CD14-positive monocyte (primary cell): ENCODE results near the gene FBXO8. TPM values are rescaled to one million over a fixed set of nuclear protein-coding genes. Genes with fewer than 3 reads are reported as not detected.
"Not testable (repeated sequence)": the region's sequence is repeated elsewhere in the genome, so short reads cannot be mapped to it uniquely, and the experiment has no call there.

Source experiments
- DNase-seq, 3 donors: peaks; one replicate each; pipeline ENCODE4 v3.0.0-alpha.2; 2011 to 2022
- H2AFZ ChIP-seq: 2 replicates; pipeline ENCODE4 v1.6.0; 2012; ENCODE audit warnings: mild to moderate bottlenecking, low read depth, low read length, inconsistent platforms; ENCODE audit not compliant: insufficient read depth, poor library complexity, severe bottlenecking
- H3K27ac ChIP-seq, 2 donors: 1 replicate in 1 of 2; 2 replicates in 1 of 2; pipeline ENCODE4 v1.5.1; 2012 to 2013; ENCODE audit warnings: low read length in 2 of 2, control low read depth in 1 of 2, inconsistent platforms in 1 of 2, low read depth in 1 of 2, mild to moderate bottlenecking in 1 of 2
- H3K27me3 ChIP-seq, 2 donors: one replicate each; pipeline versions ENCODE4 v1.6.0 to v1.6.1; 2011 to 2013; ENCODE audit warnings: low read length in 2 of 2; ENCODE audit not compliant: control insufficient read depth in 2 of 2, insufficient read depth in 2 of 2
- H3K36me3 ChIP-seq, 2 donors: replicated peaks in 1 of 2; 1 replicate in 1 of 2; 2 replicates in 1 of 2; pipeline versions ENCODE4 v1.5.1 to v1.6.1; 2012 to 2013; ENCODE audit warnings: low read length in 2 of 2, control low read depth in 1 of 2, inconsistent platforms in 1 of 2, mild to moderate bottlenecking in 1 of 2; ENCODE audit not compliant: insufficient read depth in 2 of 2, control insufficient read depth in 1 of 2
- H3K4me1 ChIP-seq, 2 donors: 1 replicate in 1 of 2; 2 replicates in 1 of 2; pipeline versions ENCODE4 v1.5.1 to v1.6.1; 2012 to 2013; ENCODE audit warnings: low read length in 2 of 2, control low read depth in 1 of 2, inconsistent platforms in 1 of 2, mild to moderate bottlenecking in 1 of 2, moderate library complexity in 1 of 2; ENCODE audit not compliant: insufficient read depth in 2 of 2, control insufficient read depth in 1 of 2
- H3K4me2 ChIP-seq: replicated peaks from 2 replicates; pipeline ENCODE3; 2012; ENCODE audit warnings: low read length, moderate library complexity, mild to moderate bottlenecking; ENCODE audit not compliant: poor library complexity, severe bottlenecking; ENCODE audit errors: extremely low read depth
- H3K4me3 ChIP-seq, 3 experiments: fragments of 200-600 bp in 1 of 3; sonication (generic) in 1 of 3; replicated peaks in 1 of 3; 1 replicate in 2 of 3; 2 replicates in 1 of 3; pipeline ENCODE4 v1.5.1; 2011 to 2013; ENCODE audit warnings: low read length in 3 of 3, mild to moderate bottlenecking in 3 of 3, control low read depth in 2 of 3, low read depth in 2 of 3, inconsistent platforms in 1 of 3, moderate library complexity in 1 of 3
- H3K79me2 ChIP-seq: 2 replicates; pipeline ENCODE4 v1.6.0; 2012; ENCODE audit warnings: mild to moderate bottlenecking, control low read depth, inconsistent platforms, low read length, moderate library complexity; ENCODE audit not compliant: insufficient read depth
- H3K9ac ChIP-seq: 2 replicates; pipeline ENCODE4 v1.6.0; 2017; ENCODE audit warnings: low read length, mild to moderate bottlenecking; ENCODE audit not compliant: insufficient read depth, poor library complexity, severe bottlenecking
- H3K9me3 ChIP-seq, 2 donors: replicated peaks in 1 of 2; 1 replicate in 1 of 2; 2 replicates in 1 of 2; pipeline versions ENCODE4 v1.5.1 to v1.6.1; 2012 to 2013; ENCODE audit warnings: low read length in 2 of 2, control low read depth in 1 of 2; ENCODE audit not compliant: control insufficient read depth in 1 of 2, insufficient read depth in 1 of 2
- H4K20me1 ChIP-seq: 2 replicates; pipeline ENCODE4 v1.6.0; 2012; ENCODE audit warnings: mild to moderate bottlenecking, low read length, control low read depth, moderate library complexity; ENCODE audit not compliant: insufficient read depth
- H3K27ac Mint-ChIP-seq, 7 donors: one replicate each; pipeline ENCODE4 v1.8.0; 2020; ENCODE audit warnings: mild to moderate bottlenecking in 7 of 7, mixed read lengths in 7 of 7, moderate library complexity in 6 of 7, inconsistent platforms in 2 of 7
- H3K27me3 Mint-ChIP-seq, 3 donors: one replicate each; pipeline ENCODE4 v1.8.0; 2021 to 2022; ENCODE audit warnings: low read depth in 3 of 3, mild to moderate bottlenecking in 3 of 3, mixed read lengths in 3 of 3, moderate library complexity in 3 of 3, inconsistent platforms in 1 of 3
- H3K36me3 Mint-ChIP-seq, 2 donors: one replicate each; pipeline ENCODE4 v1.8.0; 2020; ENCODE audit warnings: mixed read lengths in 2 of 2, inconsistent platforms in 1 of 2, mild to moderate bottlenecking in 1 of 2
- H3K4me1 Mint-ChIP-seq: one replicate; pipeline ENCODE4 v1.8.0; 2020; ENCODE audit warnings: mild to moderate bottlenecking, mixed read lengths
- H3K4me3 Mint-ChIP-seq, 2 donors: one replicate each; pipeline ENCODE4 v1.8.0; 2020; ENCODE audit warnings: mild to moderate bottlenecking in 2 of 2, mixed read lengths in 2 of 2, moderate library complexity in 1 of 2
- H3K9me3 Mint-ChIP-seq, 7 donors: one replicate each; pipeline ENCODE4 v1.8.0; 2020 to 2022; ENCODE audit warnings: mixed read lengths in 7 of 7, mild to moderate bottlenecking in 6 of 7, moderate library complexity in 6 of 7, inconsistent platforms in 2 of 7
- WGBS: methylation state at CpG from one replicate; pipeline ENCODE4 v1.1.5; 2013; ENCODE audit warnings: missing lambda C conversion rate; ENCODE audit not compliant: insufficient coverage; 5-methylcytosine and 5-hydroxymethylcytosine counted together
- intact Hi-C, 2 donors: fragments of 100-400 bp; cut with micrococcal nuclease; formaldehyde crosslinking; loops; one replicate each; pipeline versions ENCODE4 v1.15.0 to v1.15.1; 2023
- polyA plus RNA-seq, 3 donors: library from polyadenylated mRNA; depleted of rRNA in 1 of 3; unstranded in 2 of 3; stranded (reverse) in 1 of 3; fragments of 300-500 nt in 2 of 3; fragments of >200 nt in 1 of 3; fragmentation: Illumina TruSeq in 2 of 3; gene quantifications; 1 replicate in 2 of 3; 2 replicates in 1 of 3; pipeline ENCODE4 v1.2.3, GENCODE V29; 2012 to 2021
- TF ChIP-seq, protein P1 (sequence below): fragments of 200-600 bp; IDR thresholded peaks from one replicate; pipeline ENCODE4 v1.8.0; 2022; ENCODE audit warnings: antibody characterized with exemption, mild to moderate bottlenecking

Gene FBXO8
- polyA plus RNA-seq, 3 donors: 3.9 to 6.5 (median 5.4) TPM

DNA sequence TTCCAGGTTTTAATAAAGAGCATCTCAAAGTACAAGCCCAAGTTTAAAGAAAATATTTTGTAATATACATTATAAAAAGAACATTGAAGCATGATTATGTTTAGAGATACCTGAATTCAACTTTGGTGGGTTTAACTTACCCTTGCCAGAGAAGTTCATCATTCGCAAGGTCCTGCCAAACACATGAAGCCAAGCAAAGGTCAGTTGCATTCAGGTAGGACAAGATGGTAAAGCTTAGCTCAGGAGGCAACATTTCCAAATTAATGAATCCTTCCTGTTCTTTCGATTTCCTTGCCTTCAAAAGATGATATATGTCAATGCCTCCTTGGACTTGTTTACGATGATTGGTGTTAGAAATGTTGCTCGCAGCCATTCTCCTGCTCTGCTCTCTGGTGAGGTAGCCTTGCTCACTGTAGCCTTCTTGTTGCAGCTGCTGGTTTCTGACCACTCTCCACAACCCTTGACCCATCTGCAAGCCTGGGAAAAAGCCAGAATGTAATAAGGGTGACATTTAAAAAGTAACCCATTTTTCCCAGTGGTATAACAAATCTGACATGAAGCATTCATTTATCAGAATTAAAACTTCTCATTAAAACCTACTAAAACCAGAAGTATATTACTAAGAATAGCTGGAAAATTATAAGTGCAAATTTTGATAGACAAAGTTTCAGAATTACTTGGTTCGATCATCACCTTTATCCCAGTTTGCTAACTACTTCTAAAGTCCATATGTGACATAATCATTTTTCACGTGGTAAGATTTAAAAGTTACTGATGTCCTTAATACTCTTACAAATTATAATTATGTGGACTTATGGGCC, 20.6 kb downstream of the FBXO8 start:
- Histone ChIP-seq H4K20me1 (peaks cover 24% of the 10 kb centered on the region), H2AFZ (no peak overlapping the region), H3K9me3 (no peaks in the 10 kb centered on the region), H3K36me3 (peaks cover 10 to 42% of the 10 kb centered on the region in 2 donors), H3K27ac (no peak overlapping the region), H3K4me2 (no peak overlapping the region), H3K27me3 (no peaks in the 10 kb centered on the region), H3K79me2 (peaks cover 23% of the 10 kb centered on the region), H3K4me1 (no peaks in the 10 kb centered on the region), H3K9ac (no peak overlapping the region), H3K4me3 (no peak overlapping the region)
- Mint-ChIP-seq H3K27ac (peak overlapping the region in 1 of 7 donors; percentile 67), H3K4me1 (peaks cover 5% of the 10 kb centered on the region), H3K27me3 (no peaks in the 10 kb centered on the region), H3K9me3 (no peaks in the 10 kb centered on the region), H3K36me3 (peaks cover 14 to 17% of the 10 kb centered on the region in 2 donors), H3K4me3 (no peak overlapping the region)
- 100% methylated on average over 1 of the region's 6 CpGs for WGBS
- TF ChIP-seq, protein P1, sequence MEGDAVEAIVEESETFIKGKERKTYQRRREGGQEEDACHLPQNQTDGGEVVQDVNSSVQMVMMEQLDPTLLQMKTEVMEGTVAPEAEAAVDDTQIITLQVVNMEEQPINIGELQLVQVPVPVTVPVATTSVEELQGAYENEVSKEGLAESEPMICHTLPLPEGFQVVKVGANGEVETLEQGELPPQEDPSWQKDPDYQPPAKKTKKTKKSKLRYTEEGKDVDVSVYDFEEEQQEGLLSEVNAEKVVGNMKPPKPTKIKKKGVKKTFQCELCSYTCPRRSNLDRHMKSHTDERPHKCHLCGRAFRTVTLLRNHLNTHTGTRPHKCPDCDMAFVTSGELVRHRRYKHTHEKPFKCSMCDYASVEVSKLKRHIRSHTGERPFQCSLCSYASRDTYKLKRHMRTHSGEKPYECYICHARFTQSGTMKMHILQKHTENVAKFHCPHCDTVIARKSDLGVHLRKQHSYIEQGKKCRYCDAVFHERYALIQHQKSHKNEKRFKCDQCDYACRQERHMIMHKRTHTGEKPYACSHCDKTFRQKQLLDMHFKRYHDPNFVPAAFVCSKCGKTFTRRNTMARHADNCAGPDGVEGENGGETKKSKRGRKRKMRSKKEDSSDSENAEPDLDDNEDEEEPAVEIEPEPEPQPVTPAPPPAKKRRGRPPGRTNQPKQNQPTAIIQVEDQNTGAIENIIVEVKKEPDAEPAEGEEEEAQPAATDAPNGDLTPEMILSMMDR: no peak
- no peak for DNase-seq
- intact Hi-C loops: no loop called here

DNA sequence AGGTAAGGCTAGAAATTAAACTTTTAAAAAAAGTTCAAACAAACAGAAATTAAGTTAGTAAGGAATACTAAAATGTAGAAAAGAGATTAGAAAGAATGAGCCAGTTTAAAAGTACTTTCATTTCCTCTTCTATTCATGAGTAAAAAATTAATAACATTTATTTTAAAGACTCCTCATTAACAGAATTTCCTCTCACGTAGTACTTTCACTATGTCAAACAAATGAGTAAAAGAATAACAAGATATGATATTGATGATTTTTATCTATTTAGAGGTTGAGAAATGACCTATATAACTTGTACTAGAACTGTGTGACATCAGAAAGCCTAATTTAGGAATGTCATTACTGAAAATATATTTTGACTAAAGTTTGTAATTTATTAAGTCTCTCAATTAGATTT, 22.0 kb downstream of the FBXO8 start:
- H3K27me3 ChIP-seq, H3K4me3 Mint-ChIP-seq, H3K4me2 ChIP-seq, DNase-seq, H3K4me1 Mint-ChIP-seq, H3K4me3 ChIP-seq, intact Hi-C loops, H2AFZ ChIP-seq, H3K9me3 Mint-ChIP-seq, H3K9ac ChIP-seq, H3K4me1 ChIP-seq, H3K9me3 ChIP-seq, H3K27ac Mint-ChIP-seq, H3K27me3 Mint-ChIP-seq: not testable (repeated sequence)
- Histone ChIP-seq H3K27ac (peak overlapping the region in 1 of 2 donors; percentile 8), H4K20me1 (peaks cover 22% of the 10 kb centered on the region), H3K79me2 (peaks cover 19% of the 10 kb centered on the region), H3K36me3 (peaks cover 13 to 56% of the 10 kb centered on the region in 2 donors)
- H3K36me3 Mint-ChIP-seq: peaks cover 23% of the 10 kb centered on the region in 2 donors
- WGBS: no CpG with 5 or more reads among the region's 1 CpG
